OCI-LY1 (cell line): ENCODE measurements around the gene RBBP8.

Experiments used
- EZH2 ChIP-seq: fragments of 200-600 bp; sonication (generic), shearing (Covaris generic); IDR thresholded peaks from 2 replicates; pipeline ENCODE4 v1.8.0; 2017; ENCODE audit warnings: borderline replicate concordance, mixed run types, mild to moderate bottlenecking, antibody characterized with exemption, low read length, moderate library complexity, mixed read lengths
- TF ChIP-seq, protein P1 (sequence below): fragments of 200-600 bp; sonication (generic), shearing (Covaris generic); IDR thresholded peaks from 2 replicates; pipeline ENCODE4 v1.5.1; 2017; ENCODE audit warnings: mild to moderate bottlenecking, antibody characterized with exemption, low read length, moderate library complexity, mixed read lengths

DNA sequence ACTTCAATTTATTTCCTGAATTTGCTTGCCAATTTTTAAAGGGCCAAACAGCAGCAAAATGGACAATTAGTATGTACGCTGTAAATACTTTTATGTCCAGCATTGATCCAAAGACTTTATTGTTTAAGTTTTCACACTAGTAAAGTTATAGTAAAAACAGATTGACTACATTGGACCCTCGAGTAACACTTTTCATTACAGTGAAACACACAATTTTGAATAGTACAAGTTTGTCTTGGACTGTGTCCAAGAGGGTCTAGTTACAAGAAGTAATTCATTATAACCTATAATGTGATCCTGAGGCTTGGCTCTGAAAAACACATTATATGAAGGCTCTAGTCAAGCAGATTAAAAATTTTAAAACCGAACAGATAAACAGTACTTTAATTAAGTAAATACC, 11.4 kb upstream of the RBBP8 start:
- TF ChIP-seq, protein P1, sequence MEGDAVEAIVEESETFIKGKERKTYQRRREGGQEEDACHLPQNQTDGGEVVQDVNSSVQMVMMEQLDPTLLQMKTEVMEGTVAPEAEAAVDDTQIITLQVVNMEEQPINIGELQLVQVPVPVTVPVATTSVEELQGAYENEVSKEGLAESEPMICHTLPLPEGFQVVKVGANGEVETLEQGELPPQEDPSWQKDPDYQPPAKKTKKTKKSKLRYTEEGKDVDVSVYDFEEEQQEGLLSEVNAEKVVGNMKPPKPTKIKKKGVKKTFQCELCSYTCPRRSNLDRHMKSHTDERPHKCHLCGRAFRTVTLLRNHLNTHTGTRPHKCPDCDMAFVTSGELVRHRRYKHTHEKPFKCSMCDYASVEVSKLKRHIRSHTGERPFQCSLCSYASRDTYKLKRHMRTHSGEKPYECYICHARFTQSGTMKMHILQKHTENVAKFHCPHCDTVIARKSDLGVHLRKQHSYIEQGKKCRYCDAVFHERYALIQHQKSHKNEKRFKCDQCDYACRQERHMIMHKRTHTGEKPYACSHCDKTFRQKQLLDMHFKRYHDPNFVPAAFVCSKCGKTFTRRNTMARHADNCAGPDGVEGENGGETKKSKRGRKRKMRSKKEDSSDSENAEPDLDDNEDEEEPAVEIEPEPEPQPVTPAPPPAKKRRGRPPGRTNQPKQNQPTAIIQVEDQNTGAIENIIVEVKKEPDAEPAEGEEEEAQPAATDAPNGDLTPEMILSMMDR = no peak
- no peak for TF ChIP-seq EZH2
